Esophagus mucosa (tissue), 1 donor: Measurements from ENCODE around the gene PPP1R7. TPM values are rescaled to one million over a fixed set of nuclear protein-coding genes. Genes with fewer than 3 reads are reported as not detected.
A peak's percentile ranks its signal among the peaks of the same experiment; 100 is the strongest.
"Not testable (repeated sequence)": the region's sequence is repeated elsewhere in the genome, so short reads cannot be mapped to it uniquely, and the experiment has no call there.

Experiments
- ATAC-seq: fragments of 200-7000 bp; cut with Tn5 transposase; one replicate; pipeline ENCODE4 v1.9.1; 2020
- total RNA-seq: library from RNA; stranded (reverse); gene quantifications from one replicate; pipeline ENCODE4 v1.2.4, GENCODE V29; 2023
- donor health status: DM: yes; HTN: yes; CAD: no.

Gene PPP1R7, protein sequence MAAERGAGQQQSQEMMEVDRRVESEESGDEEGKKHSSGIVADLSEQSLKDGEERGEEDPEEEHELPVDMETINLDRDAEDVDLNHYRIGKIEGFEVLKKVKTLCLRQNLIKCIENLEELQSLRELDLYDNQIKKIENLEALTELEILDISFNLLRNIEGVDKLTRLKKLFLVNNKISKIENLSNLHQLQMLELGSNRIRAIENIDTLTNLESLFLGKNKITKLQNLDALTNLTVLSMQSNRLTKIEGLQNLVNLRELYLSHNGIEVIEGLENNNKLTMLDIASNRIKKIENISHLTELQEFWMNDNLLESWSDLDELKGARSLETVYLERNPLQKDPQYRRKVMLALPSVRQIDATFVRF
- 74.7 TPM for total RNA-seq

DNA sequence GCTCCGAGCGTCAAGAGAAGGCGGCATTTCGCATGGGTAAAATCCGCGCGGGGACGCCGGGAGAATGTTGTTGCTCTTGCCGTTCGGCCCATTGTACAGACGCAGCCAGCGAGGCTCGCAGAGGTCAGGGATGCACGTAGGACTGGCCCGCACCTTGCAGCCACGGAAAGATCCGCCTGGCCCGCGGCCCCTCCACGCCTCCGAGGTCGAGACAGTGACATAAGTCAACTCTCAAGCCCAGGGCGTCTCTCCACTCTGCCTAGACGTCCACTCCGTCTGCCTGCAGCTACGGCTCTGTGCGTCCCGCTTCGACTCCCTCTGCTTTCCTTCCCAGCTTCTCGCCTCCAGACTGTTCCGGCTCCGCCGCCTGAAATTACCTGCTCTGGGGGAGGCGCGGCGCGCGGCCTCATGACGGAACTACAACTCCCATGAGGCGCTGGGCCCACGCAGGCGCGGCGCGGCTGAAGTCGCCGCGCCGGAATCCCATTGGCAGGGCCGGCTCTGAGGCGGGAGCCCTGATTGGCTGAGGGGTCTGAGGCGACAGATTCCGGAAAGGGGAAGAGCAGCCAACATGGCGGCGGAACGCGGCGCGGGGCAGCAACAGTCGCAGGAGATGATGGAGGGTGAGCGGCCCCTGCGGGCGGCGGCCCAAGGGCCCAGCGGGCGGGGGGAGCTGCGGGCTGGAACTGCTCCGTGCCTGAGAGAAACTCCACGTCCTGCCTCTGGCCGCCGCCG is at the start of gene PPP1R7:
TSS of gene PPP1R7 (plus strand) at position 543 of the 735 bp plus-strand sequence. CDS start at position 572, 29 bp downstream.
- ATAC-seq: peak; percentile 95

GRCh38 chr2:241102239-241102803 is 47.9 kb upstream of the PPP1R7 start, which contains the start of gene MTERF4:
TSS of gene MTERF4 (minus strand) at chr2:241102287. CDS start at chr2:241102273, 14 bp downstream.
- ATAC-seq: peak; percentile 97

- ATAC-seq: no peak
Measured at GRCh38 chr2:241103176-241103595, 47.1 kb upstream of the PPP1R7 start.

DNA sequence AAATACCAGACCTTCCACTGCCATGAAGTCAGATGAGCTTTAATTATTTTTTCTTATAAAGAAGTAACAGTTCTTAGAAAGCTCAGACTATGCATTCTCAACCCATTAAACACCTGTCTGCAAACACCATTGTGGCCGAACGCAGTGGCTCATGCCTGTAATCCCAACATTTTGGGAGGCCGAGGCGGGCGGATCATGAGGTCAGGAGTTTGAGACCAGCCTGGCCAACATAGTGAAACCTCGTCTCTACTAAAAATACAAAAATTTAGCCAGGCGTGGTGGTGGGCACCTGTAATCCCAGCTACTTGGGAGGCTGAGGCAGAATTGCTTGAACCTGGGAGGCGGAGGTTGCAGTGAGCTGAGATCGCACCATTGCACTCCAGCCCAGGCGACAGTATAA is 45.7 kb upstream of the PPP1R7 start:
- ATAC-seq: not testable (repeated sequence)

DNA sequence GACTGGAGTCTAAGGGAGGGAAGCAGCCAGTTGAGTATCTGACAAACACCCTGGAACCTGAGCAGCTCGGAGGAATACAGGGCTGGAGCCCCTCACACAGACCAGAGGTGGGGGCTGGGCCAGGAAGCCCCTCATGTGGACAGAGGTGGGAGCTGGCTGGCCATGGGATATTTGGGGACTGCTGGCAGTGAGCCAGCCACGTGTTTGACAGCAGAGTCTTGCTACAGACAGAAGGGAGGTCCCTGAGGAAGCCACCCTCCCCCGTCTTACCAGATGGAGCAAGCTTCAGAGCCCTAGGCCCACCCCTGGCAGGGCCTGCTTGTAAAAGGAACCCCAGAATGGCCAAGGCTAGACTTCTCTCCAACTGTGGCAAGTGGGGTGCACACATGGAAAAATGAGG is 44.6 kb upstream of the PPP1R7 start:
- no peak for ATAC-seq

DNA sequence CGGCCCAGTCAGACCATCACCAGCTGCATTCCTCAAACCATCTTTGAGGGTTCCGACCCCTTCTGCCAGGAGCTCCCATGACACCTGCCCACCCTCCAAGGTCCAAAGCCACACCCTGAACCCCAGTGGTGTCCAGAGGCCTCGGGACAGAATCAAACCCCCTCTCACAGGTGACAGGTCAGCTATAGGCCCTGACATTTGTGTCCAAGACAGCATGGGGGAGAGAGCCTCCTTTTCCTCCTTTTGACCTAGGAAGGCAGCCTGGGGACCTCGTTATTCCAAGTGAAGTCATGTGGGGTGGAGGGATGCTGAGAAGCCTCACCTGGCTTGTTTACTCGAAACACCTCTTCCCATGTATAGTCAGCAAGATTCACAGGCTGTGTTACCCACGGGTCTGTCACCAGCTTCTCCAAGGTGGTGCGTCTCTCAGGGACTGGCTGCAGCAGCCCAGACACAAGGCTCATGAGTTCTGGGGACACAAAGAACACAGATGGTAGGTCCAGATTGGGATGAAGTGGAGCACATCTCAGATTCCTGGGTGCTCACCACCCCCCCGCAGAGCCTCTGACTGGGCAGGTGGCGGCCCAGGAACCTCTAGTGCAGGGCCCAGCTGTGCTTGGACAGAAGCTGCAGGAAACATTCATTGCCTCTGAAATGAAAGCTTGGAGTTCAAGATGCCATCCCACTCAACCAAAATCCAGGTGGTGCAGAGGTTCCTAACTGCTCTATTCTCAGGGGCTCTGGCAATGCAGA is 43.1 kb upstream of the PPP1R7 start:
- no peak for ATAC-seq

DNA sequence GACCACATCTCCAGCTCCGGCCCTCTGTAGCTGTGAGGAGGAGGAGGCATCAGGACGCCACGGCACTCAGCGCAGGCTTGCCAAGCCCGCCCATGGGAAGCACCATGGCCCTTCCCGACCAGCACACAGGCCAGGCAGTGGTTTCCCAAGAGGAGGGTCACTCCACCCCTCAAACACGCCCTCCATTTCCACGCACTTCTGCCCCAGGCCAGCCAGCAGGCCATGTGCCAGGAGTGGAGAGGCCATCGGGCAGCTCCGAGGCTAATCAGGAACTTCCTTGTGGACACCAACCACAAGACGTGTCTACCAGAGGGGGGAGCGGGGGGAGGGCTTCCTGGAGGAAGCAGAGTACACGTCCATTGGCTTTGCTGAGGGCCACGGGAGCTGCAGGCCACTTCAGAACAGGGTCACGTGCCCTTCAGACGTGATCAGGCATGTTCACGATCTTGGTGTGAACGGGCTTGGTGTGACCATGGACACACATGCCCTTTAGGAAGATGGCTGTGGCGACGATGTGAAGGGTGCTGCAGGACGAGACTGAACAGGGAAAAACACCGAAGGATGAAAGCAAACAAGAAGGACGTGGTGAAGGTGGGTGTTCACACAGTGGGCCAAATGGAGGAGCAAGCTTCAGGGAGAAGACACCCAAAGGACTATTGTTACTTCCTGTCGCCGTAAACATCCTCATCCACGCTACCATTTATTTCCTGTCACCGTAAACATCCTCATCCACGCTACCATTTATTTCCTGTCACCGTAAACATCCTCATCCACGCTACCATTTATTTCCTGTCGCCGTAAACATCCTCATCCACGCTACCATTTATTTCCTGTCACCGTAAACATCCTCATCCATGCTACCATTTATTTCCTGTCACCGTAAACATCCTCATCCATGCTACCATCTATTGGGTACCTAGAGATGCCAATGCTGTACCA is 41.7 kb upstream of the PPP1R7 start:
- peak; percentile 6 for ATAC-seq

DNA sequence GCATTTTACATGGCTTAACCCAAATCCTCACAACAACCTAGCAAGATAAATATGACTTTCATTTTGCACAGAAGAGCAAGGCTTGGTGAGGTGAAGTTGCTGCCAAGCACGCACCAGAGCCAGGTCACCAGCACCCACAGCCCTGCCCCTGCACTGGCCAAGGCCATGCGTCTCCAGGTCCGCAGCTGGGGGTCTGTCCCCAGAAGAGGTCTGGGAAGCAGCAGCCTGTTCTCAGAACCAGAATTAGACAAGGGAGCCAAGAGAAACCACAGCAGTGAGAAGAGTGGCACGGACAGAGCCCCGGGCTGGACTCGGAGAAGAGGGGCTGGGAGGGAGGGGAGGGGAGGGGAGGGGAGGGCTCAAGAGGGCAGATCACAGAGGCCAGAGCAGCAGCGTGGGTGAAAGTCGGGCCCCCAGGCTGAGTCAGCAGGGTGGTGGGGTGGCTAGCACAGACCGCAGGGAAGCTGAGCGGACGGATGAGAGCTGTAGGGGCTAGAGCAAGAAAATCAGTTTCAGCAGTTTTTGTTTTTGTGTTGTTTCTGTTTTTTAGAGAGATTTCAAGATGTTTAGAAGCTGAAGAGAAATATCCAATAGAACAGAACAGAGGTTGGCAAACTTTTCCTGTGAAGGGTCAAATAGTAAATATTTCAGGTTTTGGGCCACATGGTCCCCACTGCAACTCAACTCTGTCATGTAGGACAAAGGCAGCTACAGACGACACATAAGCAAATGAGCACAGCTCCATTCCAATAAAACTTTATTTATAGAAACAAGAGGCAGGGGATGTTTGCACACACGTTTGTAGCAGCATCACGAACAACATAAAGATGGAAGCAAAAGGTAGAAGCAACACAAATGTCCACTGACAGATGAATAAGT is 40.8 kb upstream of the PPP1R7 start:
- ATAC-seq: no peak

DNA sequence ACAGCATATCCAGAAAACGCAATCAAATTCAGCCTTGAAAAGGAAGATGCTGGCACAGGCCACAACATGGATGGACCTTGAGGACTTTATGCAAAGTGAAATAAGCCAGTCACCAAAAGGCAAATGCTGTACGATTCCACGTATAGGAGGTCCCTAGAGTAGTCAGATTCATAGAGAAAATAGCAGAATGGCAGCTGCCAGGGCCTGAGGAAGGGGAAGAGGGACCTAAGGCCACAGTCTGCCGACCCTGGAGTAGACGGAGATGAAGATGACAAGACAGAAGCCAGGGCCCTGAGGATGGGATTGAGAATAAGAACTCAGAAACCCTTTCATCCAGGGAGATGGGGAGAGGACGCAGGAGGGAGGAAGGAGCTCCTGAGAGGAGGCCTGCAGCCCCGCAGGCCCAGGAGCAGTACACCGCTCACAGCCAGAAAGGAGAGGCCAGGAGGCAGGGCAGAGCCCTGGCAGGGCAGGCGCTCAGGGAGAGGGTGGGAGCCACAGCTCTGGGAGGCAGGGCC is 40.1 kb upstream of the PPP1R7 start:
- ATAC-seq: no peak

DNA sequence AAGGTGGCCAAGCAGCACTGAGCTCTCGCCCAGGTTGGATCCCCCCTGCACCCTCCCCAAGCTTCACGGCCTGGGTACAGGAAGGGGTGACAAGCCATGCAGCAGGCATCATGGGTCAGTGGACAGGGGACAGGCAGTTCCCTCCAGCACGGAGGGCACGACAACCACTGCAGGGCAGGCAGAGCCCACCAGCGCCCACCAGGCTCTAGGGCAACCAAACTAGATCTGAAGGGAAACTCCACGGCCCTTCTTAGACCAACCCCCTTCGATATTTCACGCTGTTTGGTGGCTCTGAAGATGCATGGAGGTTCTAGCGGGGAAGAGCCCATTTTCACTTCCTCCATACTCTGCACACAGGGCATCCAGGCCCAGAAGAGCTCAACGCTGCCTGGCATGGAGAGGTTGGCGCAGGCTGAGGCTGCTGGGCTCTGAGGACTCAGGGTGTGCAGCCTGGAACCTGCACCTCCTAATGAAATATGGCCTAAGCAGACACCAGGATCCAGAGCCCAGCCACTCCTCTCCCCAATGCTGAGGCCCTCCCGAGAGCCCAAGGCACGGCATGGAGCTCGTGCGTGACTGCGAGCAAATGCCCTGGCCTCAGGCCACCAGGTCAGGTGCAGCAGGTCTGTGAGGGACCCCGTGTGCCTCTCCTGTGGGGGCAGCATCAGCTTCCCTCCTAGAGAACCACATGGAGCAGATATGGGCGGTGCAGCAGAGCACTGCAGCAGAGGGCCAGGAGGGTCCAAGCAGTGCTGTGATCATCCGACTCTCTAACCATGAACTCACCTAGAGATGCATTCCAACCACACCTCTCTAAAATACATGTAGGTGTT is 39.4 kb upstream of the PPP1R7 start:
- peak; percentile 40 for ATAC-seq

- peak; percentile 12 for ATAC-seq
Measured at GRCh38 chr2:241111440-241111805, 38.8 kb upstream of the PPP1R7 start.

DNA sequence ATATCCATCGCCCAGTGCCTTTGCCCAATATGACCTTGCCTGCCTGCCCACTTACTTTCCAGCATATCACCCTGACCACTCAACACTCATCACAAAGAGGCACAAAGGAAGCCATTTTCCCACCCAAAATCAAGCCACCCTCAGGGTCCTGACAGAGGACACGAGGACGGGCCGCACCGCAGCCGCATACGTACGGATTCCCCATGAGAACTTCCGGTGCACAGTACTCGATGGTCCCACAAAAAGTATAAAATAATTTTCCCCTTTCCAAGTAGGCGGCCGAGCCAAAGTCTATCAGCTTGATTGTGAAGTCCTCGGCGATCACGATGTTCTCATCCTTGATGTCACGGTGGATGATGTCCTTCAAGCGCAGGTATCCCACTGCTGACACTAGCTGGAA is 38.2 kb upstream of the PPP1R7 start:
- ATAC-seq: no peak

DNA sequence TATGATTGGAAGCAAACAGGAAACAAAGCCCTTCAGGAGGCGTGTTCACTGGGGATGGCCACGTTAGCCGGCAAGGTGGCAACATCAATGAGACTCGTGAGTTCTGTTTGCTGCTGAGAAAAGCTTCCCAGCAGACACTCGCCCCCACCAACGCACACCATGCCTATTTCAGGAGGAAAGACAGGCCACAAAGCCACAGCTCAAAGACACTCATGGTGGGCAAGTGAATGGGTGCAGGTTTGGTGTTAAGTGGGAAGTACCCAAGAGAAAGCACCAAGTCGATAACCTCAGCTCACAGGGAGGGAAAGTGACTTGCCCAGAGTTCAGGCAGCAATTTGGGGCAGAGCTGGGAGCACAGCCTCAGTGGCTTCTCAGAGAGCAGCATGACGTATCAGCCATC is 37.7 kb upstream of the PPP1R7 start:
- ATAC-seq: no peak

DNA sequence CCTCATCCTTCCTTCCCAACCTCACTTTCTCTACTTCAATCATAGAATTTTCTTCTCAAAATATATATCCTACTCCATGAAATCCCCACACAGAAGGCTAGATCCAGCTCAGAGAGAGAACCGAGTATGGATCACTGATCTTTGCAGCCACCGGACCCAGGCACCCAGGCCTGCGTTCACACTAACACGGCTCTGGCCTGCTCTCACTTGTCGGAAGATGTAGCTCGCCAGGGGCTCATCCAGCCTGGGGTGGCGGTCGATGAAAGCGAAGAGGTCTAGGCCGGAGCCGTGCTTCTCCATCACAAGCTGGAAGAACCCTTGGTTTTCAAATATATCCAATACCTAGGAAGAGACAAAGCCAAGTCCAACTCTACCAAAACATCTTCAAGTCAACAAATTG is 35.4 kb upstream of the PPP1R7 start:
- no peak for ATAC-seq

DNA sequence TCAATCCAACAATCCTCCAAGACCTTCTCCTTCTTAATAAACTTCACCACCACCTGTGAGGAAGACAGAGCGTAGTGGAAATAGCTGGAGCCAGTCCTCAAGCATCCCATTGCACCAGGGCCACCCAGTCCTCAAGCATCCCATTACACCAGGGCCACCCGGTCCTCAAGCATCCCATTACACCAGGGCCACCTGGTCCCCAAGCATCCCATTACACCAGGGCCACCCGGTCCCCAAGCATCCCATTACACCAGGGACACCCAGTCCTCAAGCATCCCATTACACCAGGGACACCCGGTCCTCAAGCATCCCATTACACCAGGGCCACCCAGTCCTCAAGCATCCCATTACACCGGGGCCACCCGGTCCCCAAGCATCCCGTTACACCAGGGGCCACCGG is 34.9 kb upstream of the PPP1R7 start:
- no peak for ATAC-seq

DNA sequence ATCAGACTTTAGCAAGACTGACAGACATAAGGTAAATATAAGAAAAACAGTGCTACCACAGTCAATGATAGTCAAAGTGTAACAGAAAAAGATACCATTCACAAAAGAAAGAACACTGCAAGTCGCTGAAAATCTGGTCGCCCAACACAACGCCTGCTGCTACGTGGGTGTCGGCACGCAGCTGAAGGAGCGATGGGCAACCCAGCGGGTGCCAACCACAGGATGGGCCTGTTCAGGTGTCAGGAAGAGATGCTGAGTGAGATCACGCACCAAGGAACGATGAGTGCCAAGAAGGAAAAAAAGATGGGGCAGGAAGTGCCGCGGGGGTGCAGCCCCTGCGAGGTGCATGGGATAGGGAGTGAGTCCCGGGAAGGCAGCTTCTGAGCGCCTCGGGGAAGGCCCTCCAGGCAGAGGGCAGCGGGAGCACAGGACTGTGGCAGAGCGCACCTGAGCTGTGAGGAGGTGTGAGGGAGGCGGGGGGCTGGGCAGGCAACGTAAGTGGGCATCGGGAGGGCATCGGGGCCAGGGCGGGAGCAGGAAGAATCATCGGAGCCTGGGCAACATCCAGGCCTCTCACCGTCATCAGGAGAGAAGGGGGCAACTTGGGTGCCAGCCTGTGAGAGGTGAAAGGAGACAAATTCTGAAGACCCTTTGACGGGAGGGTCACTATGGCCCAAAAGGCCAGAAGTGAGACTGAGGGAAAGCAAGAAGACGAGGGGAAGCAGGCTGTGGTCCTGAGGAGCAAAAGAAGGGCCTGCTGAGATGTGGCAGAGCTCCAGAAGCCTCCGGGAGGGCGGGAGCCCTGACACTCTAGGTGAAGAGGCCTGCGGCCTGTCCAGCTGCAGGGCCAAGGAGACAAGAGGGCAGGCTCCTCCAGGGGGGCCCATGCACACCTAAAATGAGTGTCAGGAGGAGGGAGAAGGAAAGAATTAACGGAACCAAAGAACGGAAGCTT is 33.4 kb upstream of the PPP1R7 start:
- peak; percentile 13 for ATAC-seq

DNA sequence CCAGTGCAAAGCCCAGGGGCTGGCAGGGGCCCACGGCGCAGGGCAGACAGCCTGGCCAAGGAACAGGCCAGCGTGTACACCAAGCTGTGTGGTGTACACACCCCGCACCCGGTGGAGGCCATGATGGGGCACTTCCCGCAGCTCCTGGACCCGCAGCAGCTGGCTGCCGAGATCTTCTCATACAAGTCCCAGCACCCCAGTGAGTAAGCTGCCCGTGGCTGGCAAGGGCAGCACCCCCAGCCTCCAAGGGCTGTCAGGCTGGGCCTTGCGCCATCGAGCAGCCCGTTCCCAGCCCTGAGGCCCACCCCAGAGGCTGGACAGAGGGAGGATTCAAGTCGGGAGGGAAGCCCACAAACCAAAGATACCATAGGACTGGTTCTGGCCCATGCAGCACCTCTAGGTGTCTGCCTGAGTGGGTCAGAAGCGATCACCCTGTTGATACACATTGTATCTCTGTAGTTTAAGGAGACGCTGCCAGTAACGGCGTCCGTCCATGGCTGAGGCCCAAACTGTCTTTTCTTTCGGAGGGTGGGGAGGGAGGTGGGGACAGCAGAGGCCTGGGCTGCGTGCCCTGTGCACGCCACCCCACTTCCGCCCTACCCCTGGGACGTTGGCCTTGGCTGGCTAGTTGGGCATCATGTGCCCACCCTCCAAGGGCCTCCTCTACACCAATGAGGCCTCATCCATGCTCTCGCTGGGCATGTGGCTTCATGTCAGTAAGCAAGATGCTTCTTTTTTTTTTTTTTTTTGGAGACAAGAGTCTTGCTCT is 31.3 kb upstream of the PPP1R7 start:
- ATAC-seq: no peak
